A204.1 (cell line): ENCODE results near the gene NR2F1-AS1.
"Not testable (repeated sequence)": the region's sequence is repeated elsewhere in the genome, so short reads cannot be mapped to it uniquely, and the experiment has no call there.

Source experiments
- FAIRE-seq: peaks from 2 replicates; lab custom pipeline; 2012; peaks lifted over from hg19 to GRCh38; lab: Jason Lieb, UNC

The NR2F1-AS1 gene

DNA sequence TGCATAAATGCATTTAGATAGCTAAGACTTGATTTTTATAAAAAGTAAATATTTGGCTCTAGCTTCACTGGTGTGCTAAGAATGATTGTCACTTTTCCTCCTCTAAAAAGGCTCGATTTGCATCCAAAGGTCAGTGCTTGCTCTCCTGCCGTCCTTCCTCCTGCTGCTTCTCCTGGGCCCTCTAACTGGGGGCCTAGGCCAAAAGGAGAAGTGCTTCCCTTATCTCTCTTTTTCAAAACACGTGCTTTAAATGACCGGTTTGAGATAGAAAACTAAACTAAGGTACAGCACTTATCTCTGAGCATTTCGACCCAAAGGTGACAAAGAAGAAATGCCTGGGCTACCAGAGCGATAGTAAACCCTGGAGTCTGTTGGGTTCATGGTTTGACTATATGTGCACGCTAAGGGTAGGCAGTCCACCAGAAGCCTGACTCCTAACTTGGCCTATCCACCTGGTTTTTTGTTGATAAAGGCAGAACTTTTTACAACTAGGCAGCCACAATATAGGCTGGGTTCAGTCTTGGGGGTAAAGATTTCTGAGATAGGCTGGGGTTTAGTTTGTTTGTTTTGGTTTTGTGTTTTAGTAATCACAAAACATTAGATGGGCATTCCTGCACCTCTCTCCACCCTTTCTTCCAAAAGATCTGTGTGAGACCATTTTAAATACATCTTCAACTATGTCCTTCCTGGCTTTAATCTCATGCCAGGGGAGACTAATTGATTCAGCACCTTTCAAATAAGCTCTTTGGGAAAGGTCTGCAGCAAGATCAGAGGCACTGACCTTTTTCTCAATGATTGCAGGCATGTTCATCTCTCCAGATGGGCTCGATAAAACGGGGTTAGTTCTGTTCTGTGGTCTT is 3.8 kb downstream of the NR2F1-AS1 start:
- FAIRE-seq = no peak

DNA sequence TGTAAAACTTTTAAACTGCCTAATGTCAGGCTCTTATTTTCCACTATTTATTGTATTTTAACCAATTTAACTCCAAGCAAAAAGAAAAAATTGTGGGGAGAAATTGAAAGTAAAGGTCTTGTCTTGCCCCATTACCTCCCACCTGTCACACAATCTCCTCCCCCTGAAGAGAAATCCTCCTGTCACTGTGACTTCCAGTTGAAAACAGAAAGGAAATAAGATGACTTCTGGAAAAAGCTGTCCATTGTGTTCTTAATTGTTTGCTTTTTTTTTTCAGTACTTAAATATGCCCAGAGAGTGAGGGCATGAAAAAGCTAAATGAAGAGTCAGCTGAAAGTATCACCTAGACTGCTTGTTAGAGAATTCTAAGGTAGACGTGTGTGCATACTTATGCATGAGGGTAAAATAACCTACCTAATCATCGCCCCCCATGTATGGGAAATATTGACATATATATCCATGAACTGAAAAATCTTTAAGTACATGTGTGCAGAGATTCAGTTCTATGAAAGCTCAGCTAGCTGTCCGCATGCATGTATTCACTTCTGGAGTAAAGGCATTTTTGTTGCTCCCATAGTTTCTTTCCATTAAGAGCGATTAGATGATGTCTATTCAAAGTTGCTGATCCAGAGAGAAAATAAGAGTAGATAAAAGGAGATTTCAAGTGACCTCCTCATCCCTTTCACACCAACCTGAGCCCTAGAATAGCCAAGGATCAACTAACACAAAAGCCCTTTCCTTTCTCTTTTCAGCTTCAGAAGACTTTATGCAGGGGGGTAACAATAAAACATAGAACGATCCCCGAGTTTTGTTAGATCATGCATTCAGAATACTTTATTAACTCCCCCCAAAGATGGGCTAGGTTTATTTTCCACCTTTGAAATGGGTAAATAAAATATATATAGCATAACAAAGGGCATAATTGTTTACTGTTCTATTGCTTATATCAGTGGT is 5.3 kb downstream of the NR2F1-AS1 start:
- FAIRE-seq = no peak

GRCh38 chr5:93574491-93575305 is 6.3 kb downstream of the NR2F1-AS1 start:
- FAIRE-seq = no peak

DNA sequence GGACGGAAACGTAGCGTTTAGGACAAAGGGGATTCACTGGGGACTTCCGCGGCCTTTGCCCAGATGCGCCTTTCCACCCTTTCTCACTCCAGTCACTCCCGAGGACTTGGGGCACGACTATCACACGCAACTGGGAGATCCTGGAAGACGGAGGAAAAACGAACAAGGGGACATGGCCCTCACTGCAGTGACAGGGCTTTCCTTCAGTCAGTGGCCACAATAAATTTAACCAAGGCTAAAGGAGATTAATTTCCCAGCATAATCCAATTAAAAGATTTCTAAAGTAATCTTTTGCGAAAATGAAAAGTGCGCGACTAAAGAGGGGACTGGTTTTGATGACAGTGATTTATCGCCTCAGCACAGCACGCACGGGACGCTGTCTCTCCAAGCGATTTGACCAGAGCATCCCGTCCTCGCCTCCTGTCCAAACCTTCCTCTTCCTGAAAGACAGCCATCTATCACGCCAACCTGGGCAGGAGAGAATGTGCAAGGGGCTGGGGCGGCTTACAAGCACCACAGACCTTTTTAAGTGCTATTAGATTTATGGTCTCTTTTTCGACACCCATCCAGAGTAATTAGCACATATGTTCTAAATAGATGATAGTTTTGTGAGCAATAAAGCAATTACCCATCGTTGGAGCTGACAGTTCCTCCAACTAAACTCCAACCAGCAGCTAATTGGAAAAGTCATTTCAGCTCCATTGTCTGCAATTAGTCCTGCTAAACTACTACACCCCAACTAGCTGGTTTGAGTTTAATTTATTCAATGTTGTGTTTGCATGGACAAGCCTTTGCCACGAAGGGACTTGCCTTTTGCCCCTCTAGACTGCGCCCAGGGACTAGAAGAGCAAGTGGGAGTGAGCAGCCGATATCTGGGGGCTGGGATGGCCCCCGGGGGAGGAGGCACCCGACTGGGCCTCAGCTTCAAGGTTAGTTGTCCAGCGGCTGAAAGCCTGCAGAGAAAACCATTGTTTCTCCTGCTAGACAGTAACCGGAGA is 7.4 kb downstream of the NR2F1-AS1 start:
- no peak for FAIRE-seq

DNA sequence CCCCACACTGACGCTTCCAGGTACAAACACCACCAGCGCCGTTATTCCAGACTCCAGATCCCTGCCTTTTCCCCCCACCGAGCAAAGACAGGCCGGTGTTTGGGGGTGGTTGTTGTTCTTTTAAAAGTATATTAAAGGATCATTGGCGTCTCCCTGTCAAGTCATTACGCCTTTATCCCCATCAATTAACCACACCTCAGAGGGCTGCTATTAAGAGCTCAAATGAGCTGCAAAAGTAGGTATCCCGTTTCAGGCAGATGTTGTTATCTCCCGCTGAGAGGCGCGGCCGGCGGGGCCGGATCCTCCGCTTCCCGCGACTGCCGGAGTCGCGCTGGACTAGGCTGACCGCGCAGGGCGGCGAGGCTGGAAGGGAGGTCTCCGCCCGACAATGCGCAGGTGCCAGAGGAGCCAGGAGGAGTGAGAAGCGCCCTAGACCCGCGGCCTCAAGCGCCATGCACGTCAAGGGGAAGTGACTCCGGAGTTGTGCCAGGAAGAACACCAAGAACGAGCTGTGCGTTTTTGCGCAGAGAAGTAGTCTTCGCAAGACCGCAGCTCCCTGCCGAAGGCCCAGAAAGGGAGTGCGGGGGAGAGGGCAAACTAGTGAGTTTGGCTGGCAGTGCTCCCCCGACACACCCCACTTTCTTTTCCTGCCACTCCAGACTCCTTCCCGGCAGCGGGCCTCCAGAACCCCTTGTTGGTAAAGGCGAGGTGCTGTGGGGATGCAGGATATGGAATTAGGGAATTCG is 8.2 kb downstream of the NR2F1-AS1 start:
- no peak for FAIRE-seq

GRCh38 chr5:93572101-93572607 is 8.9 kb downstream of the NR2F1-AS1 start:
- FAIRE-seq = no peak

- no peak for FAIRE-seq
Measured at GRCh38 chr5:93571114-93571949, 9.7 kb downstream of the NR2F1-AS1 start.

- FAIRE-seq = no peak
Measured at GRCh38 chr5:93570294-93571113, 10.5 kb downstream of the NR2F1-AS1 start.

DNA sequence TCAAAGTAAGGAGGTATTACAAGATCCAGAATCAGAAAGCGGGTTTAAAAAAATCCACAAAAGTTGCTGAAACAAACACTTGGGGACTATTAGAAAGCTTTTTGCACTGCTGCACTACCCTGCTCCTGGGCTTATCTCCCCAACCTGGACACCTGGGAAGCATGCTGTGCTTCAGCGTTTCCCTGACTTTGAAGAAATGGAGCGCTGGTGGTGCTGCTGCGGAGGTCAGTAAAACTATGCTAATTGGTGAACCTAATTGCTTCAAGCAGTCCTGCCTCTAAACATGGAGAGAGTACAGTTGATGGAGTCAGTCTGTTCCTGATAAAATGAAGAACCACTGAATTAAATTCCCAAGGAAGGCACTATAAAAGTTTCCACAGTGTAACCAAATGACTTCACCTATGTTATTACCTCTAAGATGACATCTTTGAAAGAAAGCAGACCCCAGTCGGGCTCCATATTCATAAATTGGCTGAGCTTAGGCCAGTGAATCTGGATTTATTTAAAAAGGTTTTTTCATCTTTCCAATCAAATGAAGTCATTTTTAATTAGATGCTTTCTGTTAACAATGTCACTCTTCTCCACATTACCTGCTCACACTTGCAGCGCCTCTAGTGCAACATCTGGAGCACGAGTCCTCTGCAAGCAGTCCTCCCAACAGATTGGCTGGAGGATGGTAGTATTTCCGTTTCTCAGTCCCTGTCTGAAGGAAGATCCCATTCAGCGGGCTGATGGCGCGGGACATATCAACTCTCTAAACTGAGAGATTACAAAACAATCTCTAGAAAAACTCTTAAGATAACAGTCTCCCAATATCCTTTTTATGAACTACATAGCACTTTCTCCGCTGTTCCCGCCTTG is 11.5 kb downstream of the NR2F1-AS1 start:
- FAIRE-seq = no peak

GRCh38 chr5:93567424-93567823 is 13.6 kb downstream of the NR2F1-AS1 start:
- no peak for FAIRE-seq

DNA sequence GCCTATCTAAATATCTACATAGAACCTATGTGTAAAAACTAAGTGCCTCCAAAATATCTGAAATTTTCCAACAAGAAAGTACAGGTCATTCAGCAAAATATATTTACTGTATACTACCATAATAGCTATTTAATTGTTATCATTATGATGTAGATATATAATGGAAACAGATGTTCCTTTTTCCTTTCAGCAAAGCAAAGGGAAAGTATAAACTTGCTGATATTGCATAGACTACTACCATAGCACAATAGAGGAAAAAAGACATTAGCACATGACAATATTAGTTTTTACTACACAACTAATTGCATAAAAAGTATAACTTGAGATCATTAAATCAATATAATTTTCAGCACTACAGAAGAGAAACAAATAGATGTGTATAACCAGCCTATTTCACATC is 14.9 kb downstream of the NR2F1-AS1 start:
- no peak for FAIRE-seq

DNA sequence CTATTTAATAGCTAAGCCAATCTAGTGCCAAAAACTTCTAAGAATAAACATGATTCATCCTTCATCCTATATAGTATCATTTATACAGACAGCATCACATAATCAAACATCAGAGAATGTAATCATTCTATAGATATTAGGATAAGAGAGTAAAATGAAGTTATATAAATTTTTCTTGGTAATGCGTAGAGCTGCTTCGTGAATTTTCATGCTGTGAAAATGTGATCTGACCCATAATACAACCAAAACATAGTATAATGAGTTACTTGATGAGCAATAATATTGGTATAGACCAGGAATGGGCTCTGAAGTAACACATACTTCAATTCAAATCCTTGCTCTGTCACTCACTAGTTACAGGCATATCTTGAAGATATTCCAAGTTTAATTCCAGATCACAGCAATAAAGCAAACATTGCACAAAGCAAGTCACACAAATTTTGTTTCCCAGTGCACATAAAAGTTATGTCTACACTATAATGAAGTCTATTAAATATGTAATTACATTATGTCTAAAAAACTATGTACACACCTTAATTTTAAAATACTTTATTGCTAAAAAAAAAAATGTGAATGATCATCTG is 23.9 kb downstream of the NR2F1-AS1 start:
- FAIRE-seq = no peak

- not testable (repeated sequence) for FAIRE-seq
Measured at GRCh38 chr5:93549594-93549993, 31.4 kb downstream of the NR2F1-AS1 start.

- no peak for FAIRE-seq
Measured at GRCh38 chr5:93545872-93546271, 35.1 kb downstream of the NR2F1-AS1 start.

DNA sequence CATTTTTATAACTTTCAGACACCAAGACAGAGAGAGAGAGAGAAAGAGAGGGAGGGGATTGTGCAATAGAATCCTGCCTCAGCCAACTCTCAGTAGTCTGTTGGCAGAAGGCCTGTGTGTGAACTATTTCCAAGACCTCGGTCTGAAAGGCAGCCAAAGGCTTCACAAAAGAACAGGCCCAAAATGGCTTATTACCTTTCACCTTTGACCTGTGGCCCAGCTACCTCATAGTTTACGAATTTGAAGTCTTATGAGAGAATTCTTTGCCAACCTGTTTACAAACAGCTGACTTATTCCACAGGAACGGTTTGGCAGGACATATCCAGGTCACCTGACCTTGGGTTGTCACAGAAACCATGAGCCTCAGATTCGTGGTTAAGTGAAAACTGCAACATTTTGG is 48.6 kb downstream of the NR2F1-AS1 start:
- FAIRE-seq = no peak

DNA sequence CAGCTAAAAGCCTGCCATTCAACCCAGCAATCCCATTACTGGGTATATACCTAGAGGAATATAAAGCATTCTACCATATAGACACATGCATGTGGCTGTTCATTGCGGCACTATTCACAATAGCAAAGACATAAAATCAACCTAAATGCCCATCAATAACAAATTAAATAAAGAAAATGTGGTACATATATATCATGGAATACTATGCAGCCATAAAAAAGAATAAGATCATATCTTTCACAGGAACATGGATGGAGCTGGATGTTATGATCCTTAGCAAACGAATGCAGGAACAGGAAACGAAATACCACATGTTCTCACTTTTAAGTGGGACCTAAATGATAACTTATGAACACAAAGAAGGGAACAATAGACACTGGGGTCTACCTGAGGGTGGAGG is 59.2 kb downstream of the NR2F1-AS1 start:
- FAIRE-seq = not testable (repeated sequence)

- peak; percentile 77 for FAIRE-seq
Measured at GRCh38 chr5:93519740-93520139, 61.3 kb downstream of the NR2F1-AS1 start.
